ENCODE data around the gene QSOX2.

- TF ChIP-seq CTCF (conservative IDR thresholded peaks at IDR 0.05; ENCODE audit: low read length) (no peak), EZH2phosphoT487 (IDR thresholded peaks at IDR 0.05; ENCODE audit: borderline replicate concordance) (no peak)
Observed at GRCh38 chr9:136178773-136179075, 66.9 kb downstream of the QSOX2 start.

Measured in Loucy (cell line).